PC-3 (cell line): ENCODE measurements around the gene NR1D1. TPM values are rescaled to one million over a fixed set of nuclear protein-coding genes. Genes with fewer than 3 reads are reported as not detected.

Experiments
- ATAC-seq: fragments of 200-7000 bp; cut with Tn5 transposase; 2 replicates; pipeline ENCODE4 v1.9.1; 2020; ENCODE audit warnings: mild to moderate bottlenecking, moderate library complexity
- BruUV-seq: library from RNA; stranded (reverse); fragments of 400-500 nt; replicated peaks from 2 replicates; lab custom pipeline; 2021; lab: Mats Ljungman, UMichigan
- CTCF ChIA-PET: fragments of 300-600 bp; sonication (Branson Sonifier 250); formaldehyde crosslinking; loops from one replicate; lab custom pipeline; 2022; ENCODE audit warnings: antibody characterized with exemption; lab: Charles Lee
- POLR2A ChIA-PET: fragments of 300-600 bp; sonication (Branson Sonifier 250); formaldehyde crosslinking; loops from one replicate; lab custom pipeline; 2022; ENCODE audit warnings: antibody characterized with exemption; ENCODE audit not compliant: unreplicated experiment; lab: Charles Lee
- DNase-seq: peaks from one replicate; pipeline ENCODE4 v3.0.0-alpha.2; 2015
- H2AFZ ChIP-seq: fragments of 300-600 bp; sonication (generic); 2 replicates; pipeline ENCODE4 v1.6.0; 2016; ENCODE audit warnings: antibody characterized with exemption, low read length
- H3F3A ChIP-seq: fragments of 300-600 bp; sonication (generic); one replicate; pipeline ENCODE4 v1.6.0; 2017; ENCODE audit warnings: antibody characterized with exemption, low read length, control low read depth, mild to moderate bottlenecking; ENCODE audit not compliant: unreplicated experiment
- H3K27ac ChIP-seq: fragments of 300-600 bp; sonication (generic); 2 replicates; pipeline ENCODE4 v1.5.1; 2016; ENCODE audit warnings: mild to moderate bottlenecking, low read length
- H3K27me3 ChIP-seq: fragments of 300-600 bp; sonication (generic); 2 replicates; pipeline ENCODE4 v1.6.1; 2016; ENCODE audit warnings: low read length, mixed read lengths
- H3K36me3 ChIP-seq: fragments of 300-600 bp; sonication (generic); 2 replicates; pipeline ENCODE4 v1.6.1; 2016; ENCODE audit warnings: low read depth, mixed run types, low read length, mixed read lengths
- H3K4me1 ChIP-seq: fragments of 300-600 bp; sonication (generic); 2 replicates; pipeline ENCODE4 v1.5.1; 2016; ENCODE audit warnings: low read length; ENCODE audit not compliant: insufficient read depth
- H3K4me2 ChIP-seq: fragments of 300-600 bp; sonication (generic); 2 replicates; pipeline ENCODE4 v1.6.0; 2016; ENCODE audit warnings: low read length
- H3K4me3 ChIP-seq: fragments of 300-600 bp; sonication (generic); 2 replicates; pipeline ENCODE4 v1.5.1; 2016; ENCODE audit warnings: mild to moderate bottlenecking, low read length, mixed read lengths
- H3K79me2 ChIP-seq: fragments of 300-600 bp; sonication (generic); 2 replicates; pipeline ENCODE4 v1.6.1; 2017; ENCODE audit warnings: low read length, mixed read lengths
- H3K9ac ChIP-seq: fragments of 300-600 bp; sonication (generic); 2 replicates; pipeline ENCODE4 v1.6.0; 2016; ENCODE audit warnings: mild to moderate bottlenecking, low read length
- H3K9me2 ChIP-seq: fragments of 300-600 bp; sonication (generic); replicated peaks from 2 replicates; pipeline ENCODE4 v1.6.1; 2016; ENCODE audit warnings: mixed run types, low read length, mixed read lengths
- H3K9me3 ChIP-seq: fragments of 300-600 bp; sonication (generic); 2 replicates; pipeline ENCODE4 v1.6.1; 2016; ENCODE audit warnings: low read length, mixed read lengths
- H4K20me1 ChIP-seq: fragments of 300-600 bp; sonication (generic); 2 replicates; pipeline ENCODE4 v1.6.1; 2016; ENCODE audit warnings: low read length, mixed read lengths
- CTCF ChIP-seq: fragments of 300-600 bp; sonication (generic); conservative IDR thresholded peaks from 2 replicates; pipeline ENCODE4 v1.5.1; 2017; ENCODE audit warnings: antibody characterized with exemption, low read depth, mild to moderate bottlenecking, low read length
- EZH2 ChIP-seq: fragments of 300-600 bp; sonication (generic); IDR thresholded peaks from one replicate; pipeline ENCODE4 v1.6.1; 2017; ENCODE audit warnings: antibody characterized with exemption, mild to moderate bottlenecking, low read length; ENCODE audit not compliant: unreplicated experiment
- EZH2phosphoT487 ChIP-seq: fragments of 300-600 bp; sonication (generic); IDR thresholded peaks from 2 replicates; pipeline ENCODE4 v1.6.1; 2018; ENCODE audit warnings: mild to moderate bottlenecking, antibody characterized with exemption, low read length, borderline replicate concordance
- intact Hi-C: fragments of 100-400 bp; cut with micrococcal nuclease; formaldehyde crosslinking; loops from 2 replicates; pipeline ENCODE4 v1.9.0; 2023
- total RNA-seq: library from RNA; depleted of rRNA; stranded (reverse); fragments of >200 nt; gene quantifications from 2 replicates; pipeline ENCODE4 v1.2.3, GENCODE V29; 2014

NR1D1 gene
- total RNA-seq, 1 experiment from 2014 or later: 7.1 TPM

DNA sequence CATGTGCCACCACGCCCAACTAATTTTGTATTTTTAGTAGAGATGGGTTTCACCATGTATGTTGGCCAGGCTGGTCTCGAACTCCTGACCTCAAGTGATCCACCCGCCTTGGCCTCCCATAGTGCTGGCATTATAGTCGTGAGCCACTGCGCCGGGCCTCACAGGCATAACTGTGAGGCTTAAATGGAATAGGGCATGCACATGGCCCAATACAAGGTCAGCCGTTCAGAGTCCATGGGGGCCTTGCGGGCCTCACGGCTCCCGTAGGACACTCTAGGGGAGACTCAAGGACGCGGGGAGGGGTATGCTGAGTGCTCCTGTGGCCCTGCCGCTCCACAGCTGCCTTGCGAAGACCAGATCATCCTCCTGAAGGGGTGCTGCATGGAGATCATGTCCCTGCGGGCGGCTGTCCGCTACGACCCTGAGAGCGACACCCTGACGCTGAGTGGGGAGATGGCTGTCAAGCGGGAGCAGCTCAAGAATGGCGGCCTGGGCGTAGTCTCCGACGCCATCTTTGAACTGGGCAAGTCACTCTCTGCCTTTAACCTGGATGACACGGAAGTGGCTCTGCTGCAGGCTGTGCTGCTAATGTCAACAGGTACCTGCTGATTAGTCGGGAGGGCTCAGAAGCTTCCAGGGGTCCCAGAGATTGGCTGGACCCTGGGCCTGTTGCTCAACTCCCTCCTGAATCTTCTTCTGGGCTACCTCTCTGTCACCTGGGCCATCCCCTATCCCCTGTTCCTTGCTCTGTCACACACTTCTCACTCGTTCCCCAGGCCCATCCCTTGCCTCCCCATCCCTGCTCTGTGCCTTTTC lies 12.3 kb downstream of the NR1D1 start:
- no TSS peak for BruUV-seq
- ATAC-seq: no peak
- Histone ChIP-seq H3K27me3 (no peaks in the 10 kb centered on the region), H3K36me3 (no peaks in the 10 kb centered on the region), H3K9me2 (no peaks in the 10 kb centered on the region), H3K79me2 (no peaks in the 10 kb centered on the region), H3K9ac (no peak overlapping the region), H3K4me2 (no peak overlapping the region), H3F3A (no peaks in the 10 kb centered on the region), H4K20me1 (no peaks in the 10 kb centered on the region), H3K27ac (no peak overlapping the region), H3K9me3 (no peaks in the 10 kb centered on the region), H3K4me1 (no peaks in the 10 kb centered on the region), H3K4me3 (no peak overlapping the region), H2AFZ (no peak overlapping the region)
- TF ChIP-seq EZH2phosphoT487 (no peak), CTCF (no peak), EZH2 (no peak)
- DNase-seq: no peak
- CTCF ChIA-PET: no interaction called here
- POLR2A ChIA-PET: no interaction called here
- intact Hi-C loops: no loop called here

GRCh38 chr17:40087049-40087794 lies 13.2 kb downstream of the NR1D1 start:
- H2AFZ ChIP-seq: no peak overlapping the region
- TF ChIP-seq CTCF (no peak), EZH2phosphoT487 (no peak), EZH2 (no peak)
- H3K27me3 ChIP-seq: no peaks in the 10 kb centered on the region
- BruUV-seq: no TSS peak
- ATAC-seq (no peak), DNase-seq (no peak)
- H3K4me3 ChIP-seq: no peak overlapping the region
- no peaks in the 10 kb centered on the region for H4K20me1 ChIP-seq
- H3K9me3 ChIP-seq: no peaks in the 10 kb centered on the region
- H3K4me1 ChIP-seq: no peaks in the 10 kb centered on the region
- H3K4me2 ChIP-seq: no peak overlapping the region
- H3K79me2 ChIP-seq: no peaks in the 10 kb centered on the region
- no peaks in the 10 kb centered on the region for H3K36me3 ChIP-seq
- no peak overlapping the region for H3K27ac ChIP-seq
- ChIA-PET CTCF (no interaction called here), POLR2A (no interaction called here)
- H3K9me2 ChIP-seq: no peaks in the 10 kb centered on the region
- no peaks in the 10 kb centered on the region for H3F3A ChIP-seq
- intact Hi-C loops: no loop called here
- no peak overlapping the region for H3K9ac ChIP-seq
